HUES64 (cell line): ENCODE results near the gene DCAF5.

Source experiments
- H3K27ac ChIP-seq: 2 replicates; pipeline ENCODE4 v1.7.0; 2013; ENCODE audit warnings: low read depth, low read length, inconsistent platforms
- H3K27me3 ChIP-seq: 2 replicates; pipeline ENCODE4 v1.6.1; 2013; ENCODE audit warnings: mild to moderate bottlenecking, low read length; ENCODE audit not compliant: insufficient read depth
- H3K36me3 ChIP-seq: 2 replicates; pipeline ENCODE4 v1.6.1; 2013; ENCODE audit warnings: mild to moderate bottlenecking, low read length; ENCODE audit not compliant: insufficient read depth
- H3K4me1 ChIP-seq: 2 replicates; pipeline ENCODE4 v1.6.1; 2013; ENCODE audit warnings: mild to moderate bottlenecking, low read length, moderate library complexity; ENCODE audit not compliant: insufficient read depth
- H3K4me3 ChIP-seq: 2 replicates; pipeline ENCODE4 v1.5.1; 2013; ENCODE audit warnings: mild to moderate bottlenecking, low read length, moderate library complexity
- H3K9ac ChIP-seq: 2 replicates; pipeline ENCODE4 v1.6.1; 2013; ENCODE audit warnings: mild to moderate bottlenecking, low read depth, low read length
- H3K9me3 ChIP-seq: 2 replicates; pipeline ENCODE4 v1.6.1; 2013; ENCODE audit warnings: low read depth, low read length; ENCODE audit not compliant: insufficient read depth
- WGBS: fragments of 150-250, 120-280 bp; methylation state at CpG from one replicate; pipeline ENCODE4 v1.1.7; 2013; ENCODE audit warnings: missing lambda C conversion rate; 5-methylcytosine and 5-hydroxymethylcytosine counted together

DCAF5 gene

GRCh38 chr14:69003626-69004025 is 149.3 kb downstream of the DCAF5 start:
- WGBS = 88% methylated on average over 10 of the region's 10 CpGs
- no peak overlapping the region for H3K9ac ChIP-seq
- H3K4me3 ChIP-seq = no peak overlapping the region
- H3K4me1 ChIP-seq = peaks cover 18% of the 10 kb centered on the region
- no peaks in the 10 kb centered on the region for H3K9me3 ChIP-seq
- H3K27me3 ChIP-seq = no peaks in the 10 kb centered on the region
- no peaks in the 10 kb centered on the region for H3K36me3 ChIP-seq
- no peak overlapping the region for H3K27ac ChIP-seq

GRCh38 chr14:69002069-69002468 is 150.8 kb downstream of the DCAF5 start:
- Histone ChIP-seq H3K4me3 (no peak overlapping the region), H3K9ac (no peak overlapping the region), H3K9me3 (no peaks in the 10 kb centered on the region), H3K36me3 (no peaks in the 10 kb centered on the region), H3K27ac (no peak overlapping the region), H3K27me3 (no peaks in the 10 kb centered on the region), H3K4me1 (peaks cover 30% of the 10 kb centered on the region)
- WGBS = 77% methylated on average over 3 of the region's 3 CpGs

- H3K27me3 ChIP-seq = no peaks in the 10 kb centered on the region
- WGBS = 91% methylated on average over 2 of the region's 2 CpGs
- H3K9ac ChIP-seq = no peak overlapping the region
- no peak overlapping the region for H3K27ac ChIP-seq
- no peaks in the 10 kb centered on the region for H3K36me3 ChIP-seq
- H3K4me1 ChIP-seq = peaks cover 30% of the 10 kb centered on the region
- H3K9me3 ChIP-seq = no peaks in the 10 kb centered on the region
- H3K4me3 ChIP-seq = no peak overlapping the region
Observed at GRCh38 chr14:69001375-69001774, 151.5 kb downstream of the DCAF5 start.
